Brain microvascular endothelial cell (primary cell): ENCODE measurements around the gene NXPH4.

Experiments
- DNase-seq: peaks from one replicate; pipeline ENCODE4 v3.0.0-alpha.2; 2020
- H3K27ac ChIP-seq: fragments of 250-450 bp; sonication (Bioruptor Pico); 2 replicates; pipeline ENCODE4 v1.5.1; 2020; ENCODE audit warnings: mild to moderate bottlenecking, moderate library complexity
- H3K27me3 ChIP-seq: fragments of 250-450 bp; sonication (Bioruptor Pico); replicated peaks from 2 replicates; pipeline ENCODE4 v1.5.1; 2020; ENCODE audit warnings: mild to moderate bottlenecking
- H3K36me3 ChIP-seq: fragments of 250-450 bp; sonication (Bioruptor Pico); replicated peaks from 2 replicates; pipeline ENCODE4 v1.5.1; 2020; ENCODE audit warnings: mild to moderate bottlenecking
- H3K4me3 ChIP-seq: 2 replicates; pipeline ENCODE4 v1.5.1; 2011; ENCODE audit warnings: low read depth, mild to moderate bottlenecking, control low read depth, low read length, moderate library complexity
- in situ Hi-C: cut with HindIII; loops from 2 replicates; pipeline ENCODE4 v1.10.0; 2017; ENCODE audit warnings: low sequenced_read_pairs, low pct_ligation_motif_present
- TF ChIP-seq, protein P1 (sequence below): IDR thresholded peaks from 2 replicates; pipeline ENCODE4 v1.5.1; 2011; ENCODE audit warnings: low read depth, mild to moderate bottlenecking, moderate library complexity, low read length, control low read depth, inconsistent platforms; ENCODE audit errors: missing control alignments

Gene NXPH4

DNA sequence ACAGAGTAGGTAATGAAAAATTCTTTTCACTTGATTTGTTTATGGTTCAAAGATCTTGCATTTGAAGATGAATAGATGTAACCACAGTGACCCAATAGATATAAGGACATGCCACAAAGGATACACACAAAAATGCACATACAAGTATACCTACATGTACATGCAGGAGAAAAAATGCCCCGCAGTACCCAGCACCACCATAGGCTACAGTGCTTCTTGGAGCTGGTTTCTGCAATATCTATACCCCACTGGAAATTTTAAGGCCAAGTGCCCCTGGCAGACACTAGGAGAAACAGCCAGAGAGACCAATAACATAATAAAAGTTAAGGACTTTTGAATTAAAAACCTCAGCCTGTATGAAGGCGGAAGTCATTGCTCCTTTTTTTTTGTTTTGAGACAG lies 46.5 kb downstream of the NXPH4 start:
- peaks cover 17% of the 10 kb centered on the region for H3K36me3 ChIP-seq
- TF ChIP-seq, protein P1, sequence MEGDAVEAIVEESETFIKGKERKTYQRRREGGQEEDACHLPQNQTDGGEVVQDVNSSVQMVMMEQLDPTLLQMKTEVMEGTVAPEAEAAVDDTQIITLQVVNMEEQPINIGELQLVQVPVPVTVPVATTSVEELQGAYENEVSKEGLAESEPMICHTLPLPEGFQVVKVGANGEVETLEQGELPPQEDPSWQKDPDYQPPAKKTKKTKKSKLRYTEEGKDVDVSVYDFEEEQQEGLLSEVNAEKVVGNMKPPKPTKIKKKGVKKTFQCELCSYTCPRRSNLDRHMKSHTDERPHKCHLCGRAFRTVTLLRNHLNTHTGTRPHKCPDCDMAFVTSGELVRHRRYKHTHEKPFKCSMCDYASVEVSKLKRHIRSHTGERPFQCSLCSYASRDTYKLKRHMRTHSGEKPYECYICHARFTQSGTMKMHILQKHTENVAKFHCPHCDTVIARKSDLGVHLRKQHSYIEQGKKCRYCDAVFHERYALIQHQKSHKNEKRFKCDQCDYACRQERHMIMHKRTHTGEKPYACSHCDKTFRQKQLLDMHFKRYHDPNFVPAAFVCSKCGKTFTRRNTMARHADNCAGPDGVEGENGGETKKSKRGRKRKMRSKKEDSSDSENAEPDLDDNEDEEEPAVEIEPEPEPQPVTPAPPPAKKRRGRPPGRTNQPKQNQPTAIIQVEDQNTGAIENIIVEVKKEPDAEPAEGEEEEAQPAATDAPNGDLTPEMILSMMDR: no peak
- DNase-seq: no peak
- no peak overlapping the region for H3K27ac ChIP-seq
- in situ Hi-C loops: no loop called here
- H3K4me3 ChIP-seq: no peak overlapping the region
- H3K27me3 ChIP-seq: no peaks in the 10 kb centered on the region

DNA sequence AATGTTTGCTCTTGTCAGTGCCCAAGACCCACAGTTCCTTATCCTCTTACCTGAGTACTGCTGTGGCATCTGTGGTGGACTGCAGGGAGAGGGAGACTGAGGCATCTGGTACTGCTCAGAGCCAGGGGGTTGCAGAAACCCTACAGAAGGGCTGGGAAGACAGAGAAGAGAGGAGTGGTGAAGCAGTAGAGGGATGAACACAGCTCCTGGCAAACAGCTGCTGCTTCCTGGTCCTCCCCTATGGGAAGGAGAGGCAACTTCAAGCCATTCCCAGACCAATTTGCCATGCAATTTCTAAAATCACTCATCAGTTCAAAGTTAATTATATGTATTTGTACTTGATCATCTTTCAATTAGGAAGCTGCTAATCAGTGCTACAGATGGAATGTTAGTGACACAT lies 50.1 kb downstream of the NXPH4 start:
- Histone ChIP-seq H3K4me3 (no peak overlapping the region), H3K27ac (no peak overlapping the region), H3K36me3 (peaks cover 27% of the 10 kb centered on the region), H3K27me3 (no peaks in the 10 kb centered on the region)
- DNase-seq: no peak
- in situ Hi-C loops: no loop called here
- TF ChIP-seq, protein P1: no peak

DNA sequence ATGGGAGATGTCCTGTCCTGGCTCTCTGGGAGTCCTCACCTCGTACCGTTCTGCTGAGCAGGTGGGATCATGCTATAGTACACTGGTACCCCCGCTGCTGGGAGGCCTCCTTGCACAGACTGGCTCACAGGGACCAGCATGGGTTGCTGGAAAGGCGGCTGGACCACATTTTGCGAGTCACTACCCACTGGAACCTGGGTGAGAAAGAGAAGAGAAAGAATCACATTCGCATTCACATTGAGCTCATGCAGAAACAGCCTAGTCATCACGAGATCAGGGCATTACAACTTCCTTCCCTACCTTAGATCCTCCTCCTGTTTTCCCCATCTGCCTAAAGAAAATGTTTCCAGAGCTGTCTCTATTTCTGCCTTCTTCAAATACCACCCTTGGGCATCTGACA lies 51.7 kb downstream of the NXPH4 start:
- TF ChIP-seq, protein P1: no peak
- no peak overlapping the region for H3K4me3 ChIP-seq
- in situ Hi-C loops: no loop called here
- H3K27ac ChIP-seq: no peak overlapping the region
- no peaks in the 10 kb centered on the region for H3K27me3 ChIP-seq
- DNase-seq: no peak
- peaks cover 27% of the 10 kb centered on the region for H3K36me3 ChIP-seq

DNA sequence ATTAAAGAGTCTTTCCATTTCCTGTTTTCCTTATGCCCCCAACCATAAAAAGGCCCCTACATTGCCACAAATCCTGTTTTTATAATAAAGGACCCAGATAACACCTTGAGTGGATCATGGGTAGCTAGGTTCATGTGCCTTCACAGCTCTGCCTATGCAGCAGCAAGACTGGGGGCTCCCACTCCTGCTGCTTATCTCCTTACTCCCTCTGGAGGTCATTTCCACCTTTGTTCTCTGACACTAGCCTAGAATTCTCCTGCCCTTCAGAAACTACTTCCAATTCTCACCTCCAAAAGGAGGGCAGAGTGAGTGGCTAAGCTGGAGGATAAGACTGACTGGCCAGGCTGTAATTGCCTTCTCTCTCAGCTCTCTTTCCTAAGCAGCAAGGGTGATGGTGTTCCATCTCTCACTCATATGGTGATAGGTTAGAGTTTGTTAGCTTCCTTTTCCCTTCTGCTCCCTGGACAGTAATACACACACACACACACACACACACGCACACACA lies 54.4 kb downstream of the NXPH4 start:
- no peak overlapping the region for H3K4me3 ChIP-seq
- TF ChIP-seq, protein P1: peak; percentile 21
- H3K27ac ChIP-seq: no peak overlapping the region
- in situ Hi-C loops: no loop called here
- H3K36me3 ChIP-seq: peaks cover 27% of the 10 kb centered on the region
- DNase-seq: no peak
- H3K27me3 ChIP-seq: no peaks in the 10 kb centered on the region

DNA sequence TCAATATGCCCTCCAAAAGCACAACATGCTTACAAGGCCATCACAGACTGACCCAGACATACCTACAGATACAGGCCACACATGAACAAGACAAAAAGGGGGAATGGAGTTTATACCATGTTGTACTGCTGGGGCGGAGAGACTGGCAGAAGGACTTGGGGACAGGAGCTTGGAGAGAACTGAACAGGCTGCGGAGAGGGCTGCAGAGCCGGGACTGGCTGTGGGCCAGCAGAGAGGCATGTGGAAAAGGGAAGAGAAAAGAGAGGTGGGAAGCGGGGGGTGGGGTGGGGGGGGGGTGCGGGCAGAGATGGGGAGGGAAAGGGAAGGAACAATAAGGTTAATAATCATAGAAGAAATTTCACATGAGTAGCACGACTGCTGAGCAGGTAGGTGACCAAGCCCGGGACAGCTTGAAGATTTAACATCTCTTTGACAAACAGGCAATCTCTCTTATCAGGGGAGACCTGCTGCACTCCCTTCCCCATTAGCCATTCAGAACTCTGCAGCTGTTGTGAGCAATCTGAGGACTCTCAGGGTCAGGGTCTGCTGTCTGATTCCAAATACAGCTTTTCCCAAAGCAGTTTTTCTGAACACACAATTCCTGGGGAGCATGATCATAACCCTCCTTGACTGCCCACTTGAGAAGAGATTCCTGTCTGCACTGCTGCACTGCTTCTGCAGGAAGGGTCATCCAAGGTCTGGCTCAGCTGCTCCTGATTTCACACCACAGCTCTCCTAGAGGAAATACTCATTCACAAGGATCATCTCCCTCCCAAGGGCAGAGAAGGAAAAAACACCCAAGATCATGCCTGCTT lies 56.0 kb downstream of the NXPH4 start:
- in situ Hi-C loops: no loop called here
- Histone ChIP-seq H3K27me3 (no peaks in the 10 kb centered on the region), H3K36me3 (peaks cover 19% of the 10 kb centered on the region), H3K27ac (no peak overlapping the region), H3K4me3 (no peak overlapping the region)
- no peak for DNase-seq
- TF ChIP-seq, protein P1: no peak

DNA sequence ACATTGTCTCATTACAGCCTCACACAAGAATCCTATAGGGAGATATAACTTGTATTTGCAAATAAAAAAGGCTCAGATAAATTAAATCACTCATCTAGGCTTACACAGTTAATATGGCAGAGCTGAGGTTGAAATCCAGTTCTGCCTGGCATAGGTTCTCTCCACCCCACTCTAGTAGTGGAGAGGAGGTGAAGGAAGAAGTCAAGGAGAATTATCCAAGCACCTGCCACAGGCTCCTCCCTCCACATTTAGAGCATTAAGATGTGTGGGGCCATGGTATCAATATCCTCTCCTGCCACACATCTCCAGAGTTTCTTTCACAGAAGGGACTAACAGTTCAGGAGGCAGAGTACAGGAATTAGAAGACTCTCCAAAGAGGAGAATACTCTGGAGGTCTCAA lies 56.9 kb downstream of the NXPH4 start:
- H3K36me3 ChIP-seq: peaks cover 14% of the 10 kb centered on the region
- H3K4me3 ChIP-seq: no peak overlapping the region
- TF ChIP-seq, protein P1: no peak
- H3K27me3 ChIP-seq: no peaks in the 10 kb centered on the region
- no peak overlapping the region for H3K27ac ChIP-seq
- in situ Hi-C loops: no loop called here
- no peak for DNase-seq
